Mammary epithelial cell (primary cell): ENCODE results near the gene JKAMP.

ENCODE experiments used
- EZH2 ChIP-seq: IDR thresholded peaks from 2 replicates; pipeline ENCODE4 v1.6.1; 2012; ENCODE audit warnings: low read length, inconsistent platforms, borderline replicate concordance
- TF ChIP-seq, protein P1 (sequence below), 2 donors: IDR thresholded peaks in 1 of 2; conservative IDR thresholded peaks in 1 of 2; 2 replicates each; pipeline ENCODE4 v1.5.1; 2011 to 2012; ENCODE audit warnings: inconsistent platforms in 2 of 2, low read length in 2 of 2, mild to moderate bottlenecking in 2 of 2, control low read depth in 1 of 2, low read depth in 1 of 2; ENCODE audit not compliant: insufficient read depth in 1 of 2; ENCODE audit errors: extremely low read depth in 1 of 2

DNA sequence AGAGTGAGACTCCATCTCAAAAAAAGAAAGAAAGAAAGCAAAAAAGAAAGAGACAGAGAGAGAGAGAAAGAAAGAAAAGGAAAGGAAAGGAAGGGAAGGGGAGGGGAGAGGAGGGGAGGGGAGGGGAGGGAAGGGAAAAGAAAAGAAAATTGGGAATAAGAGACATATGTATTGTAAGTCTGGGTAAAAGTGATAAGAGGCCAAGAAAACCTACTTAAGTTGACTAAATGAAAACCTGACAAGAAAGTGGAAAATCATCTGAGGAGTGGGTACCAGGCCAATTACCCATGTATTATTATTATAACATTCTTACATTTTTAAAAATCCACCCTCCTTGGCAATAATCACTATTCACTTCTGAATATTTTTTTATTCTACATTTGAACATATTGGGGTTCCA, 46.0 kb downstream of the JKAMP start:
- TF ChIP-seq, protein P1, sequence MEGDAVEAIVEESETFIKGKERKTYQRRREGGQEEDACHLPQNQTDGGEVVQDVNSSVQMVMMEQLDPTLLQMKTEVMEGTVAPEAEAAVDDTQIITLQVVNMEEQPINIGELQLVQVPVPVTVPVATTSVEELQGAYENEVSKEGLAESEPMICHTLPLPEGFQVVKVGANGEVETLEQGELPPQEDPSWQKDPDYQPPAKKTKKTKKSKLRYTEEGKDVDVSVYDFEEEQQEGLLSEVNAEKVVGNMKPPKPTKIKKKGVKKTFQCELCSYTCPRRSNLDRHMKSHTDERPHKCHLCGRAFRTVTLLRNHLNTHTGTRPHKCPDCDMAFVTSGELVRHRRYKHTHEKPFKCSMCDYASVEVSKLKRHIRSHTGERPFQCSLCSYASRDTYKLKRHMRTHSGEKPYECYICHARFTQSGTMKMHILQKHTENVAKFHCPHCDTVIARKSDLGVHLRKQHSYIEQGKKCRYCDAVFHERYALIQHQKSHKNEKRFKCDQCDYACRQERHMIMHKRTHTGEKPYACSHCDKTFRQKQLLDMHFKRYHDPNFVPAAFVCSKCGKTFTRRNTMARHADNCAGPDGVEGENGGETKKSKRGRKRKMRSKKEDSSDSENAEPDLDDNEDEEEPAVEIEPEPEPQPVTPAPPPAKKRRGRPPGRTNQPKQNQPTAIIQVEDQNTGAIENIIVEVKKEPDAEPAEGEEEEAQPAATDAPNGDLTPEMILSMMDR (conservative IDR thresholded peaks at IDR 0.05 in 1 of 2, IDR thresholded peaks at IDR 0.05 in 1 of 2; ENCODE audit: extremely low read depth in 1 of 2, insufficient read depth in 1 of 2, low read depth in 1 of 2, low read length in 2 of 2): no peak
- no peak for TF ChIP-seq EZH2
